GM12864 (cell line): ENCODE measurements around the gene CASP8AP2.
"Not testable (repeated sequence)": the region's sequence is repeated elsewhere in the genome, so short reads cannot be mapped to it uniquely, and the experiment has no call there.

ENCODE experiments used
- DNase-seq: peaks from one replicate; pipeline ENCODE4 v3.0.0-alpha.2; 2011; ENCODE audit warnings: low read depth
- H3K4me3 ChIP-seq: 2 replicates; pipeline ENCODE4 v1.5.1; 2011; ENCODE audit warnings: mild to moderate bottlenecking, low read depth, low read length, control low read depth
- CTCF ChIP-seq: IDR thresholded peaks from 2 replicates; pipeline ENCODE4 v1.5.1; 2011; ENCODE audit warnings: low read depth, mild to moderate bottlenecking, moderate library complexity, low read length, control low read depth, inconsistent platforms; ENCODE audit errors: missing control alignments

CASP8AP2 gene

GRCh38 chr6:89886378-89887120 is 56.9 kb downstream of the CASP8AP2 start:
- no peak for TF ChIP-seq CTCF
- H3K4me3 ChIP-seq: no peak overlapping the region
- no peak for DNase-seq

GRCh38 chr6:89887452-89888137 is 57.9 kb downstream of the CASP8AP2 start:
- TF ChIP-seq CTCF: no peak
- H3K4me3 ChIP-seq: no peak overlapping the region
- DNase-seq: no peak

GRCh38 chr6:89888138-89888514 is 58.4 kb downstream of the CASP8AP2 start:
- no peak for DNase-seq
- no peak for TF ChIP-seq CTCF
- no peak overlapping the region for H3K4me3 ChIP-seq

GRCh38 chr6:89888871-89889270 is 59.2 kb downstream of the CASP8AP2 start:
- no peak overlapping the region for H3K4me3 ChIP-seq
- DNase-seq: no peak
- no peak for TF ChIP-seq CTCF

- DNase-seq, H3K4me3 ChIP-seq: not testable (repeated sequence)
Measured at GRCh38 chr6:89890845-89891528, 61.3 kb downstream of the CASP8AP2 start.

- not testable (repeated sequence) for H3K4me3 ChIP-seq, DNase-seq
- peak; percentile 28 for TF ChIP-seq CTCF
Measured at GRCh38 chr6:89892577-89892976, 62.9 kb downstream of the CASP8AP2 start.

- TF ChIP-seq CTCF: no peak
- DNase-seq: no peak
- no peak within 1 kb of the TSS for H3K4me3 ChIP-seq
Measured at GRCh38 chr6:89894169-89894568, 64.5 kb downstream of the CASP8AP2 start, which contains the start of gene GJA10. Gene GJA10, plus strand, starts transcription at chr6:89894469. Its CDS starts 0 bp downstream, at chr6:89894469.
